Forelimb muscle (tissue), 1 donor: ENCODE measurements around the gene DNAAF6. TPM values are rescaled to one million over a fixed set of nuclear protein-coding genes. Genes with fewer than 3 reads are reported as not detected.
A peak's percentile ranks its signal among the peaks of the same experiment; 100 is the strongest.
"Not testable (repeated sequence)": the region's sequence is repeated elsewhere in the genome, so short reads cannot be mapped to it uniquely, and the experiment has no call there.

Experiments
- DNase-seq: peaks from one replicate; pipeline ENCODE4 v3.0.0-alpha.2; 2013; ENCODE audit warnings: low read depth
- polyA plus RNA-seq: library from polyadenylated mRNA; unstranded; fragments of 120-200 nt; gene quantifications from one replicate; pipeline ENCODE4 v1.2.1, GENCODE V29; 2013; ENCODE audit not compliant: insufficient read length

Gene DNAAF6
- polyA plus RNA-seq = not detected

- peak; percentile 6 for DNase-seq
Measured at GRCh38 chrX:107205770-107206696, at the start of gene DNAAF6, which contains the start of gene NUP62CL. DNAAF6 (plus strand) TSS chrX:107206611; CDS start chrX:107212876, 6,265 bp downstream. NUP62CL (minus strand) TSS chrX:107206433; CDS start chrX:107175146, 31,287 bp downstream.

GRCh38 chrX:107157618-107158017 is 48.8 kb upstream of the DNAAF6 start:
- not testable (repeated sequence) for DNase-seq

- no peak for DNase-seq
Measured at GRCh38 chrX:107167163-107167921, 39.1 kb upstream of the DNAAF6 start.

- no peak for DNase-seq
Measured at GRCh38 chrX:107168257-107168656, 38.2 kb upstream of the DNAAF6 start.

GRCh38 chrX:107168712-107169111 is 37.7 kb upstream of the DNAAF6 start:
- DNase-seq = no peak

GRCh38 chrX:107171369-107172102 is 34.9 kb upstream of the DNAAF6 start:
- DNase-seq = no peak

- DNase-seq = no peak
Measured at GRCh38 chrX:107197319-107197718, 9.1 kb upstream of the DNAAF6 start.

- not testable (repeated sequence) for DNase-seq
Measured at GRCh38 chrX:107198074-107198473, 8.3 kb upstream of the DNAAF6 start.

- no peak for DNase-seq
Measured at GRCh38 chrX:107199491-107199890, 6.9 kb upstream of the DNAAF6 start.

GRCh38 chrX:107204068-107204605 is 2.3 kb upstream of the DNAAF6 start:
- DNase-seq = no peak

GRCh38 chrX:107206697-107207065 is 270 bp downstream of the DNAAF6 start:
- DNase-seq = no peak

GRCh38 chrX:107207089-107207488 is 678 bp downstream of the DNAAF6 start:
- no peak for DNase-seq

- no peak for DNase-seq
Measured at GRCh38 chrX:107207943-107208342, 1.5 kb downstream of the DNAAF6 start.

- no peak for DNase-seq
Measured at GRCh38 chrX:107213477-107213876, 7.1 kb downstream of the DNAAF6 start.

- DNase-seq = no peak
Measured at GRCh38 chrX:107226757-107227156, 20.3 kb downstream of the DNAAF6 start.

- no peak for DNase-seq
Measured at GRCh38 chrX:107227780-107228485, 21.5 kb downstream of the DNAAF6 start.

- no peak for DNase-seq
Measured at GRCh38 chrX:107228486-107228819, 22.0 kb downstream of the DNAAF6 start.

- no peak for DNase-seq
Measured at GRCh38 chrX:107272431-107272921, 66.1 kb downstream of the DNAAF6 start.

GRCh38 chrX:107273795-107274194 is 67.4 kb downstream of the DNAAF6 start:
- DNase-seq = no peak

GRCh38 chrX:107288676-107289075 is 82.3 kb downstream of the DNAAF6 start:
- no peak for DNase-seq

- no peak for DNase-seq
Measured at GRCh38 chrX:107290019-107290418, 83.6 kb downstream of the DNAAF6 start.
